Measurements from ENCODE around the gene HTD2. TPM values are rescaled to one million over a fixed set of nuclear protein-coding genes. Genes with fewer than 3 reads are reported as not detected.

The HTD2 gene
- total and polyA plus RNA-seq, 2 experiments from 2014 or later, result 9.9 to 26.0 TPM

DNA sequence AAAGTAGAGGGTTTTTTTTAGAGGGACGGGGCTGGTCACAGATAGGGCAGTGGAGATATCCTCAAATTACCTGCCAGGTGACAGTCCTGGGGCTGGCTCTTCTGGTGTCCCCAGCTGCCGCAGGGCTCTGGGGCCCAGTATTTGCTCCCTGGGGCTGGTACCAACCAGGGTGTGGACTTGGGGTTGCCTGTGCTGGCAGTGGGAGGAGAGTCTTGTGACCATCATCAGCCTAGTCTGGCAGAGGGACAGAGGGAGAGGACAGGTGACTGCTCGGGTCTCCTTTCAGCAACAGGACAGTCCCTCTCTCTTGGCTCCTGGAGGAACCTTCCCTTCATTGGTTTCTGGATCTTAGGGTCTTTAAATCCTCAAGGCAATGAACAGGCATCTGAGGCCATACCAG lies 8.1 kb upstream of the HTD2 start:
- no peak for DNase-seq (ENCODE audit: low read depth in 1 of 2, low spot score in 1 of 2)
- H3K27ac ChIP-seq, result no peak overlapping the region
- H3K9me3 ChIP-seq (ENCODE audit: low read depth), result no peaks in the 10 kb centered on the region
- no peaks in the 10 kb centered on the region for H3K36me3 ChIP-seq
- TF ChIP-seq, protein P1, sequence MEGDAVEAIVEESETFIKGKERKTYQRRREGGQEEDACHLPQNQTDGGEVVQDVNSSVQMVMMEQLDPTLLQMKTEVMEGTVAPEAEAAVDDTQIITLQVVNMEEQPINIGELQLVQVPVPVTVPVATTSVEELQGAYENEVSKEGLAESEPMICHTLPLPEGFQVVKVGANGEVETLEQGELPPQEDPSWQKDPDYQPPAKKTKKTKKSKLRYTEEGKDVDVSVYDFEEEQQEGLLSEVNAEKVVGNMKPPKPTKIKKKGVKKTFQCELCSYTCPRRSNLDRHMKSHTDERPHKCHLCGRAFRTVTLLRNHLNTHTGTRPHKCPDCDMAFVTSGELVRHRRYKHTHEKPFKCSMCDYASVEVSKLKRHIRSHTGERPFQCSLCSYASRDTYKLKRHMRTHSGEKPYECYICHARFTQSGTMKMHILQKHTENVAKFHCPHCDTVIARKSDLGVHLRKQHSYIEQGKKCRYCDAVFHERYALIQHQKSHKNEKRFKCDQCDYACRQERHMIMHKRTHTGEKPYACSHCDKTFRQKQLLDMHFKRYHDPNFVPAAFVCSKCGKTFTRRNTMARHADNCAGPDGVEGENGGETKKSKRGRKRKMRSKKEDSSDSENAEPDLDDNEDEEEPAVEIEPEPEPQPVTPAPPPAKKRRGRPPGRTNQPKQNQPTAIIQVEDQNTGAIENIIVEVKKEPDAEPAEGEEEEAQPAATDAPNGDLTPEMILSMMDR (IDR thresholded peaks at IDR 0.05; ENCODE audit: low read depth, low read length), result no peak
- H3K27me3 ChIP-seq, result no peaks in the 10 kb centered on the region
- no peak overlapping the region for H3K4me3 ChIP-seq
- peaks cover 7% of the 10 kb centered on the region for H3K4me1 ChIP-seq (ENCODE audit: low read depth)

DNA sequence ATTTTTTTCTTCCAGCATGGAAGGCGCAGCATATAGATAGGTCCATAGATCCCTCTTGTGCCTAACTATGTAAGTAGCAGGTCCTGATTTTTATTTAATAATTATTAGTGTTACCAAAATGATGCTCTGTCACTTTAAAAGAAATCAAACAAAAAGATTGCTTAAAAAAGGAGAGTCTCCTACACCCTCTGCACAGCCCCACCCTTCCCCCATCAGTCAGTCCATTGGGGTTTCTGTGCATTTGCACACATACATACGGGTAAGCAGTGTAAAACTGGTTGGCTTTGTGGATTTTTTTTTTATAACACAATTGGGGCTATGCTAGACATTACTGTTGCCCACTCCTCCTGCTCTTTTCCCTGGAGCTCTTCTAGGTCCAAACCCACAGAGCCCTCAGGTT lies 7.2 kb upstream of the HTD2 start:
- no peak overlapping the region for H3K27ac ChIP-seq
- peaks cover 7% of the 10 kb centered on the region for H3K4me1 ChIP-seq (ENCODE audit: low read depth)
- TF ChIP-seq, protein P1 (IDR thresholded peaks at IDR 0.05; ENCODE audit: low read depth, low read length), result no peak
- H3K27me3 ChIP-seq, result no peaks in the 10 kb centered on the region
- no peak for DNase-seq (ENCODE audit: low read depth in 1 of 2, low spot score in 1 of 2)
- no peaks in the 10 kb centered on the region for H3K9me3 ChIP-seq (ENCODE audit: low read depth)
- H3K4me3 ChIP-seq, result no peak overlapping the region
- no peaks in the 10 kb centered on the region for H3K36me3 ChIP-seq

DNA sequence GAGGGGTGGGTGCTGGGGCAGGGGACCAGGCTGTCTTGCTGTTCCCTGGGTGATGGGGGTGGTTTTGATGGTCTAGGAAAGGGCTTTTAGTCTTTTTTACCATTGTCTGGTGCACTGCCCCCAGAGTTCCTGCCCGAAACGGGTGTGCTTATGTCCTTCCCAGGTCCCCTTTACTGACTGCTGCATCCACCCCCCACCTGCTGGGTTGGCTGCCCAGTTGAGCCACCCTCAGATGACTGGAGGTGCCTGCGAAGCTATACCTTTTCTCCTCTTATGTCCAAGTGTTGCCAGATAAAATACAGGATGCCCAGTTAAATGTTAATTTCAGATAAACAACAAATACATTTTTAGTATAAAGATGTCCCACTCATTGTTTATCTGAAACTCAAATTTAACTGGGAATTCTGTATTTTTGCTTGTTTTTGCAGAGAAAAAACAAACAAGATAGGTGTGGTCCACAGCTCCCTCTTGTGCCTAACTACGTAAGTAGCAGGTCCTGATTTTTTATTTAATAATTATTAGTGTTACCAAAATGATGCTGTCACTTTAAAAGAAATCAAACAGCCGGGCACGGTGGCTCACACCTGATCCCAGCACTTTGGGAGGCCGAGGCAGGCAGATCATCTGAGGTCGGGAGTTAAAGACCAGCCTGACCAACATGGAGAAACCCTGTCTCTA lies 6.3 kb upstream of the HTD2 start:
- H3K9me3 ChIP-seq (ENCODE audit: low read depth), result no peaks in the 10 kb centered on the region
- H3K27ac ChIP-seq, result no peak overlapping the region
- DNase-seq (ENCODE audit: low read depth in 1 of 2, low spot score in 1 of 2), result peak; percentile 20 to 79
- H3K36me3 ChIP-seq, result no peaks in the 10 kb centered on the region
- peaks cover 7% of the 10 kb centered on the region for H3K4me1 ChIP-seq (ENCODE audit: low read depth)
- H3K4me3 ChIP-seq, result no peak overlapping the region
- no peaks in the 10 kb centered on the region for H3K27me3 ChIP-seq
- TF ChIP-seq, protein P1 (IDR thresholded peaks at IDR 0.05; ENCODE audit: low read depth, low read length), result peak; percentile 60

DNA sequence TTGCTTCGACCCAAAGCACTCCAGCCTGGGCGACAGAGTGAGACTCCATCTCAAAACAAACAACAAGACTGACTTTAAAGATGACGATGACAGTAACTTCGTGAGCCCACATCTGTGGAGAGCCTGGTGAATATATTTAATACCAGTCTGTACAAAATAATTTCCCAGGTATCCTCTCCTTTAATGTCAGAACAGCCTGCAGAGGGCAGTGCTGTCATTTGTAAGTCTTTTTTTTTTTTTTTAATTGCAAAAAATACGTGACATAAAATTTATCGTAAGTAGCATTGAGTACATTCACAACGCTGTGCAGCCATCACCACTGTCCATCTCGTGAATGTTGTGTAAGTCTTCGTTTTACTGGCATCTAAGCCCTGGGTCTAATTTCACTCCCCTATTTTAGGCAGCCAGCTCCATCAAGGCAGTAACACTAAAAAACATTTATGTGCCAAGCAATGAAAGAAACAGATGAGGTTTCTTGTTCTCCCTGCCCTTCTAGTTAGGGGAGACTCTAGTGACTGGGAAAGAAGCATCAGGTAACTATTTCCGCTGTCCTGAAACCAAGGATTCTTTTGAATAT lies 1.4 kb downstream of the HTD2 start:
- peak overlapping the region; percentile 95 for H3K4me3 ChIP-seq
- DNase-seq (ENCODE audit: low read depth in 1 of 2, low spot score in 1 of 2), result peak; percentile 47 to 75
- no peaks in the 10 kb centered on the region for H3K27me3 ChIP-seq
- peaks cover 25% of the 10 kb centered on the region for H3K36me3 ChIP-seq
- H3K27ac ChIP-seq, result peak overlapping the region; percentile 100
- H3K4me1 ChIP-seq (ENCODE audit: low read depth), result peaks cover 13% of the 10 kb centered on the region
- TF ChIP-seq, protein P1 (IDR thresholded peaks at IDR 0.05; ENCODE audit: low read depth, low read length), result peak; percentile 49
- H3K9me3 ChIP-seq (ENCODE audit: low read depth), result no peaks in the 10 kb centered on the region

DNA sequence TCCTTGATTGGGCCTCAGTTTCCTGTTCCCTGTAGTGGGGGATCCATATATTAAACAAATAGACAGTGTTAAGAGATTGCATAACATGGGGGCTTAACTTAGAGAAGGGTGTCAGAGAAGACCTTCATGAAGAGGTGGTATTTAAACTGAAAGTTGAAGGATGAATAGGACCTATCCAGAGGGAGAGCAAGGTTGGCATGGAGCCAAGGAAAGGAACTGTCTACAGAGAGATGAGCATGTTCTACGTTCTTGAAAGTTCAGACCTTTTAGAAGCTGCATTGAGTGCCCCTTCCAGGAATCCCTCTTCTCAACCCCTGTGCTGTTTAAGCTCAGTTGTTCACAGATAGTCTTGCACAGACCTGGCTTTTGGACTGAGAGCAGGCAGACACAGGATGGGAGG lies 2.4 kb downstream of the HTD2 start:
- Histone ChIP-seq H3K4me1 (ENCODE audit: low read depth) (peaks cover 13% of the 10 kb centered on the region), H3K36me3 (peaks cover 31% of the 10 kb centered on the region), H3K27me3 (no peaks in the 10 kb centered on the region), H3K9me3 (ENCODE audit: low read depth) (no peaks in the 10 kb centered on the region), H3K27ac (no peak overlapping the region), H3K4me3 (no peak overlapping the region)
- TF ChIP-seq, protein P1 (IDR thresholded peaks at IDR 0.05; ENCODE audit: low read depth, low read length), result no peak
- peak in 1 of 2 donors; percentile 15 for DNase-seq (ENCODE audit: low read depth in 1 of 2, low spot score in 1 of 2)

Measured in cardiac muscle cell (in vitro differentiated cells and primary cell).